Activated naive CD4-positive, alpha-beta T cell treated with Interleukin-2 at 50 U/mL for 16 hours (primary cell): Measurements from ENCODE around the gene SHB.

Experiments
- DNase-seq: peaks from one replicate; pipeline ENCODE4 v3.0.0-alpha.2; 2020

The SHB gene

GRCh38 chr9:38020151-38021076, 48.6 kb downstream of the SHB start:
- no peak for DNase-seq

DNA sequence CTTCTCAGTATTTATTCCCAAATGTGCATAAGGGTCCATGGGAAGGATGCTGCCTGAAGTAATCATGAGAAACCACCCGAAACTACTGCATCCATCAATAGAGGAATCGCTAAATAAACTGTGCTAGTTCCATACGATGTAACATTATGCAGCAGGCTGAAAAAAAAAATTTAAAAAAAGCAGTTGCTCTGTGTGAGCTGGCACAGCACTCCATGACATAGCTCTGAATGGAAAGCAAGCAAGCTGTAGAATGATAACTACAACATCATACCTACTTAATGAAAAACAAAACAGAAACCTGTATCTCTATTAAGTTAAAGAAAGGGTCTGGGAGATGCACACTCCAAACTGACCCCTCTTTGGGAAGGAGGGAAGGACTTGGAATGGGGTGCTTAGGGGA, 49.3 kb downstream of the SHB start:
- no peak for DNase-seq

GRCh38 chr9:38018958-38019602, 49.9 kb downstream of the SHB start:
- DNase-seq: no peak

GRCh38 chr9:38018241-38018957, 50.6 kb downstream of the SHB start:
- no peak for DNase-seq

- DNase-seq: no peak
Measured at GRCh38 chr9:38017885-38018186, 51.2 kb downstream of the SHB start.

GRCh38 chr9:38017149-38017884, 51.7 kb downstream of the SHB start:
- DNase-seq: no peak

DNA sequence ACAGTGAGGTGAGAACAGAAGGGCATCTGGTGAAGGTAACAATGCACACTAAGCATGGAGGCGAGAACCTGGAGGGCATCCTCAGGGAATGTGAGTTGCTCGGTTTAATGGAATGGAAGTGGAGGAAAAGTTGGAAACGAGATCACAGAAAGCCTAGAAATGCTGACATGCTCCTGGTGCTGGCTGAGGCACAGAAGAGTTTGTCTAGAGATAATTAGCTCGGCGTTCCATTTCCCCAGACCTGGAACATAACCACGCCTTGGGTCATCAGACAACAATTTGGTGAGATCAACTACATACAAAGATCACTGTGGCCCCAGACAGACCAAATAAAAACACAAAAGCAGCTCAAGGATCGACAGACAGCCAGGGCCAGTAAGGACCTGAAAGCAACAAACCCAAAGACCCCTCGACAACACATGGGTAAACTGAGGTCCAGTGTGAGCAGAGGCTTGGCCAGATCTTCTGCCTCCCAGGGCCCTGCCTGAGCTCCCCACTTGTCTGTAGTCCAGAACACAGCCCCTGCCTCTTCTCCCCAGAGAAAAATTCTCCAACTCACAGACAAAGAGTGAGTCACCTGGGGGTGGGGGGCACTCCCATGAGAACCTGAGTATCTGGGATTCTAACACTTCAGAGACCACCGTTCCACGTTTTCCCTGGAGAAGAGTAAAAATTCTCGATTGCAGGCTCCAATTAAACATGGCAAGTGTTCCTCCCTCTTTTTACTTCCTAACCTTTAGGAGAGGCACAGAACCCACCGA, 52.5 kb downstream of the SHB start:
- DNase-seq: no peak

DNA sequence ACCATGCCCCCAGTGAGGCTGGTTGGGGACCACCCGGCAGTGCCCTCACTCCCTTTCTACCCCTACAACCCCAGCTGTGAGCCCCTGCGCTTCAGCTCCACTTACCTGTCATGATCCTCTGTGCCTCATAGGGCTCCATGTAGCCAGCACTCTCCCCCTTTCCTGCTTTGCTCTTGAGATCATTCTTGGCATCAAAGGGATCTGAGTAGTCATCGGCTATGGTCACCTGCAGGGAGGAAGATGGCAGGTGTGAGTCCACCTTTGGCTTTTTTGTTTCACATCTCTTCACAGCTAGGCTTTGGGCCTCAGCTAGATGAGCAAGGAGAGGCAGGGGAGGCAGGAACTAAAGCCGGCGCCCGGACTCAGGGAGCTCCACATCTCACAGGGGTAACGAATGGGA, 53.1 kb downstream of the SHB start:
- DNase-seq: no peak

DNA sequence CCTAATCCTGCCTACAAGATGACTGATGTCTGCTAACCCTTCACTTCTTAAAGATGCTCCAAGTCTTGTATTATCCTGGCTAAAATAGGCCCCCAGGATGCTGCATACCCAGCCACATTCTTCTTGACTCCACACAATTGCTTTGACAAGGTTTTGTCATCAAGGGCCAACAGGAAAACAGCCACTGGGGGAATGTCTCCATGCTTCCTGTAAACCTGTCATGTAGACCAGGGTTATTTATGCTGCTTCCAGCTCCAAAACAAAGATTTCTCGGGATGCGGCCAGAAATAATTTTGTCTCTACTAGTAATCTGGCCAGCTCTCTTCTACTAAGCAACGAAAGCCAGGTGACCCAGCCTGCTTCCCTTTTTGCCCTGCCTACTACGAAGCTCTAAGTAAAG, 53.8 kb downstream of the SHB start:
- no peak for DNase-seq

DNA sequence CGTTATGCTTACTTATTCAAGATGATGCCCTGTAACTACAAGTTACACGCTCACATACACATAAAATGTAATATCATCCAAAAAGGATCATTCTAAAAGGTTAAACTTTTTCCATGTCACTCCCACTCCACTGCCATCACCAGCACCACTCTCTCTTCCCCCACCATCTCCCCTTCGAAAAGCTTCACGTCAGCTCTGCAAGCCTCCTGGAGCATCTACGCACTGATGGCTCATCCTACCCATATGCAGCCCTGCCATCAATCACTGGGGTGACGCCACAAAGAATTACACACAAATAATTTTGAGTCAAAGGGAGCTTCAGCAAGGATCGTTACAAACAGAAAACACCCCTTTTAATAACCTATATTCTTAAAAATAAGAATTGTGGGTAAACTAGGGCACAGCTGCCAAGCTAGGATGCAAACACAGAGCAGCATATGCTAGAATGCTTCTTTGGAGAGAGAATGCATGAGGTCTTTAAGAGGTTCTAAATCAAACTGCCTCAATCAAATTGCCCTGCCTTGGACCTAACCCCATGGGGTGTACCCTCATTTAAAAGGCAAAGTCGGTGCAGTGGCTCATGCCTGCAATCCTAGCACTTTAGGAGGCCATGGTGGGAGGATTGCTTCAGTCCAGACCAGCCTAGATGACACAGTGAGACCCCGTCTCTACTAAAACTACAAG, 56.1 kb downstream of the SHB start:
- DNase-seq: no peak

DNA sequence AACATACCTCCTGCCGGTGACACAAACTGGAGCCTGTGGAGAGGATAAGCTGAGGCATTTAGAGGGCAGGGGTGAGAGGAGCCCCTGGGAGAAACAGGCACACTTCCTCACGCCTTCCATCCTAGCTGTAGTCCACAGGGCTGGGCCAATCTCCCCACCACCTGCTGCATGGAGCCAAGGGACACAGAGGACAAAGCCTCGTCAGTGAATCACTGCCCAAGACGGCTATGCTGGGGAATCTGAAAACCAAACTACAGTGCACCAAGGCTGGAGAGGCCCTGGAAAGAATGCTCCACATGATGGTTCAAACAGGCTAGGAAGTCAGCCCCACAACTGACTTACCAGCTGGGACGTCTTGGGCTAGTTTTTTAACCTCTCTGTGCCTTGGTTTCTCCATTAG, 57.0 kb downstream of the SHB start:
- no peak for DNase-seq

DNA sequence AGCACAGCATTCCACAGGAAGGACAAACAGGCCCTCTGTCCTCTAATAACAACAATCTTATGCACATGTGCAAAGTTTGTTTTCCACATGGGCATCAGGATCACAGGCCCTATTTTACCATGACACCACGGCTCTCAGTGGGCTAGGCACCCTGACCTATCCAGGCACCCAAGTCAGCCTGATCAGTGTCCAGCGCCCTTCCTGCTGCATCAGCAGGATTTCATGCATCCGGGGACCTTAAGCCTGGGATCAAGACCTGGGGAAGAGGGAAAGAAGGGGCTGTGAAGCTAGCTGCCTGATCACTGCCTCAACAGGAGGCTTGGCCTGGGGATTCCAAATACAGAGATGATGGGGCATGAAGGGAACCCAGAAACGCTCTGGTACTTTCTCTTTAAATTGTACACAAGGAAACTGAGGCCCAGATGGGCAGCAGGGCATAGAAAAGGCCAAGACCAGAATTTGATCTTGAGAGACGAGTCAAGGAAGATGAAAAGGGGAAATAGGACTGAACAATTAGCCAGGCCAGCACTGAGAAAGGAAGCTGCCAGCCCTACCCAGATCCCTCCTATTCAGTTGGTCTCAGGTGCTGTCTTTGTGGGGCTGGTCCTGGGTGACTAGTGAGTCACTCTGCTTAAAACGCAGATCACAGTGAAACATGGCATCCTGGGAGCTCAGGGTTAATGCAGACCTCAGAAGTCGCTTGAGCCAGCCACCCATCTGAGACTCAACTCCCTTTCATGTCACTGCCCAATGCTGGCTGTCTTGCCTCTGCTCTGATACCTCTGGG, 57.9 kb downstream of the SHB start:
- DNase-seq: no peak

- DNase-seq: no peak
Measured at GRCh38 chr9:38009990-38010389, 59.0 kb downstream of the SHB start.

DNA sequence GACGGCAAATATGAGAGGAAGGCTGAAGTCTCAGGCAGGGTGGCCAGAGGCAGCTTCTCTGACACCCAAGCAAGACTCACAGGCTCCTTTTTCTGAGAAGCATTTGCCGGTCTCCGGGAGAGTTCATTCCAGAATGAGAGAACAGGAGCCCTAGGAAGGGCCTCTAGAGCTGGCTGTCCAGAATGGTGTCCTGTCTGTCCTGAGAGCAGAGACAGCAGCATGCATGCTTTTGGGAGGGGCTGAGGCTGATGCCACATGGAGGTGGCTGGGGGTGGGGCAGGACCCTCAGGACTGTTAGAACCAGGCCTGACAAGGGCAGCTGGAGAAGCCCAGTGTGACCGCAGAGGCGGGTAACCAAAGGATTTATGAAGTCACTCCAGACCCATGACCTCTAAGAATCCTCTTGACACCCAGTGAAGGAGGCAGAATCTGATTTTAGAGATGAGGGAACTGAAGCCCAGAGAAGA, 60.0 kb downstream of the SHB start:
- DNase-seq: no peak

DNA sequence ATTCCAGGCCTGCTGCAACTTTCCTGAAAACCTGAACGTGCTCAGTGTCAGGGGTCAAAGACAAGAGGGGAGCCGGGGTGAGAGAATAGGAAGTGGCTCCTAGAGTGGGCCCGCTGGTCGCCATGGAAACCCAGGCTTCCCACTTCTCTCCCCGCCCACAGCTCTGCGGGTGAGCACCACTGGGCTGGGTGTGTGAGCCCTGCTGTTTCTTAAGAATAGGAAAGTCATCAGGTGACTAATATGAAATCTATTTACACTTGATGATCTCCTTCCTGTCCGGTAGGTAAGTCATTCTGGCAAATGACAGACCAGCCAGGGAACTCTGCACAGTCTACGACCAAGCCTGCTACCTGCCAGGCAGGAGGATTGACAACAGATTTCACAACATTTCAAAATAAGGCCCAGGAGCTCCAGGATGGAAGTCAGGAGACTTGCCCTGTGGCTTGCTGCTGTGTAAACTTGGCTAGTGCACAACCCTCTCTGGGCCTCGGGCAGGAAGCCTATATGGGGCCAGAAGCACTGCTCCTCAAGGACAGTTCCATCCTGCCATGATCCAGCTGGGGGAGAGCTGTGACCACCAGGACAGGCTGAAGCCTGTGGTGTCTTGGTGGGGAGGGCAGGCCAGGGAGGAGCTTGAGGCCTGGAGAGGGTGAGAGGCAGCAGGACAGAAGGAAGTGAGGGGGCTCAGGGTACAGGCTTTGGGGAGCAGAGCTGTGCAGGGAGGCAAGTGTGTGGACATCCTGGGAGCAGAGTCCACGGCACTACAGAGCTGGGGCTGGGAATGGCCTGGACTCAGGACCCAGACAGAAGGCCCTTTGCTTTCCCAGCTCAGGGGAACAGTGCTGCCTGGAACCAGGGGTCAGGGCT, 60.6 kb downstream of the SHB start:
- peak; percentile 34 for DNase-seq

DNA sequence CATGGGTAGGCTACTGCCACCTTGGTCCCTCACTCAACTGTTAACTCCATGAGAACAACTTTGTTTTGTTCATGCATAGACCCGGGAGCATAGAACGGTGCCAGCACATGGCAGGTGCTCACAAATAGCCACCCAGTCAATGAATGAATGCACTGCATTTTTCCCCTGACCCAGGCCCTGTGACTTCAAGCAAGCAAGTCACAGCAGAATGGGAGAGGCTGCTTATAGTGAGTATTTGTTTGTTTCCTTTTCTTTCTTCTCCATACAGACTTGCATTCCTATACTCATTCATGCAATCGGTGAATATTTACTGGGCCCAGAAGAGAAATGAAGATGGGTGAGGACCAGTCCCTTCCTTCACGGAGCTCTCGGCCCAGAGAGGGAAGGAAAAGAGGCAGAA, 62.0 kb downstream of the SHB start:
- no peak for DNase-seq

DNA sequence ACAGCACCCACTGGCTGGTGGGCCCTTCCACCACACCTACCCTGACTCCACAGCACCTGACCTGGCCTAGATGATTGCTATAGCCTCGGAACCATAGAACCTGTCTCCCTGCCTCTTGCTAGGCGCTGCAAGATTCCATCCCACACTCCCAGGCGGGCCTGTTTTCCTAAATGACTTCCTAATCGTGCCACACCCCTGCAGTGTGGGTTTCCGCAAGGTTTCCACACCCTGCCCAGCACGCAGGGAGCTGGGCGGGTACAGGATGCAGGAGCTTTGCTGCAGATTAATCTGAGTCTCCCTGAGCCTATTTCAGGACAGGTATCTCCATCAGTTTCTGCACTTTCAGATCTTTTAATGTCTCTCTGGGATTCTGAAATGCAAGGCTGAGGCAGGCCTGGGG, 62.9 kb downstream of the SHB start:
- DNase-seq: no peak

DNA sequence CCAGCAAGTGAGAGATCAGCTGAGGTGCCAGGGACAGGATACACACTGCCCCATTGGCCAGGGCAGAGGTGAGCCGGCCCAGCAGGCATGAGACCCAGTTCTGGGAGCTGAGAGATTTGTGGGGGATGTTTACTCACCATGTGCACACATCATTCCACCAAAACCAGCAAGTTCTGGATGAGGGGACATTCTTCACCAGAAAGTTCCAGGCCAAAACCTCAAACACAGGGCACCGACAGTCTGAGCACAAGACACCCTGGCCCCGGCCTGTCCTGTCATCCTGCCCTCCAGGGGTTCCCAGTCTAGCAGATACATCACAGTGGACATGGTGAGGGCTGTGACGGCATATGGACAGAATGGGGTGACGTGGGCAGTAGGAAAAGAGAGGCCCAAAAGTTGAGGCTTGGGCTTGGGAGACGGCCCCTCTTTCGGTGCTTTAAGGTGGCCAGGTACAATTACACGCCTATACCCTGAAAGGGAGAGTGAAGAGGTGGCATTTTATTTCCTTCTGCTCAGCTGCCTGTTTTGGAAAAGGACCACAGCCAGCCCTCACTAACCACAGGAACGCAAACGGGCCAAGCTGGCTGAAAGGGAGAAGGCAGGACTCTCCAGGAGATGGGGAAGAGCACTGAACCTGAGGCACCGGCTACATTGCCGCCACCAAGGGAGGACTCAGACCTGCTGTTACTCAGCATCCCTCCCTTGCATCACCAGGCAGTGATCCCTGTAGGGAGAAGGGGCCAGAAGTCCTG, 64.0 kb downstream of the SHB start:
- DNase-seq: no peak
